ENCODE measurements around the gene WDR5B. TPM values are rescaled to one million over a fixed set of nuclear protein-coding genes. Genes with fewer than 3 reads are reported as not detected.

The WDR5B gene
- total and polyA plus RNA-seq, 5 experiments from 2014 or later: 1.2 to 12.7 (median 2.2) TPM

Other genes starting within 250 kb of the WDR5B start
- not detected for gene CASR, start 232.4 kb downstream of the WDR5B start, total RNA-seq
- not detected for gene CASR, start 232.4 kb downstream of the WDR5B start, polyA plus RNA-seq
- gene CSTA, start 90.8 kb downstream of the WDR5B start, total RNA-seq: not detected
- gene CSTA, start 90.8 kb downstream of the WDR5B start, polyA plus RNA-seq: under 1 TPM in 2 of 3 donors, not detected in 1; 0.26 to 0.29 TPM
- 10 to 100 TPM; 22.4 to 35.1 TPM for gene MIX23, start 32.8 kb downstream of the WDR5B start, total RNA-seq
- 10 to 100 TPM; 17.1 to 28.2 (median 23.5) TPM for gene MIX23, start 32.8 kb downstream of the WDR5B start, polyA plus RNA-seq
- 10 to 100 TPM; 31.3 to 35.8 TPM for gene FAM162A, start 31.9 kb downstream of the WDR5B start, total RNA-seq
- 100 to 1,000 TPM; 114 to 132 (median 131) TPM for gene FAM162A, start 31.9 kb downstream of the WDR5B start, polyA plus RNA-seq
- 10 to 100 TPM; 74.2 to 78.2 TPM for gene KPNA1, start 98.9 kb upstream of the WDR5B start, total RNA-seq
- 10 to 100 TPM; 36.9 to 49.5 (median 41.7) TPM for gene KPNA1, start 98.9 kb upstream of the WDR5B start, polyA plus RNA-seq
- 10 to 100 TPM; 19.2 to 21.5 TPM for gene PARP9, start 148.2 kb upstream of the WDR5B start, total RNA-seq
- 10 to 100 TPM; 18.0 to 30.8 (median 18.6) TPM for gene PARP9, start 148.2 kb upstream of the WDR5B start, polyA plus RNA-seq
- 10 to 100 TPM; 35.1 to 40.6 TPM for gene DTX3L, start 148.3 kb upstream of the WDR5B start, total RNA-seq
- 10 to 100 TPM; 20.2 to 27.6 (median 26.3) TPM for gene DTX3L, start 148.3 kb upstream of the WDR5B start, polyA plus RNA-seq
- gene PARP15, start 161.6 kb upstream of the WDR5B start, total RNA-seq: 10 to 100 TPM; 56.9 to 61.9 TPM
- gene PARP15, start 161.6 kb upstream of the WDR5B start, polyA plus RNA-seq: 1 to 10 TPM; 5.4 to 8.4 (median 6.9) TPM